NB4 (cell line): ENCODE data around the gene PVR.

Experiments used
- MYC ChIP-seq: IDR thresholded peaks from 2 replicates; pipeline ENCODE4 v1.6.1; 2011; ENCODE audit warnings: low read depth, low read length
- POLR2A ChIP-seq: IDR thresholded peaks from 2 replicates; pipeline ENCODE4 v1.6.1; 2011; ENCODE audit warnings: mild to moderate bottlenecking; ENCODE audit not compliant: insufficient read length; ENCODE audit errors: extremely low read depth
- TF ChIP-seq, protein P1 (sequence below): IDR thresholded peaks from one replicate; pipeline ENCODE4 v1.5.1; 2012; ENCODE audit warnings: low read depth, low read length
- TF ChIP-seq, protein P2 (sequence below): IDR thresholded peaks from 2 replicates; pipeline ENCODE4 v1.6.1; 2011; ENCODE audit warnings: low read depth, low read length

DNA sequence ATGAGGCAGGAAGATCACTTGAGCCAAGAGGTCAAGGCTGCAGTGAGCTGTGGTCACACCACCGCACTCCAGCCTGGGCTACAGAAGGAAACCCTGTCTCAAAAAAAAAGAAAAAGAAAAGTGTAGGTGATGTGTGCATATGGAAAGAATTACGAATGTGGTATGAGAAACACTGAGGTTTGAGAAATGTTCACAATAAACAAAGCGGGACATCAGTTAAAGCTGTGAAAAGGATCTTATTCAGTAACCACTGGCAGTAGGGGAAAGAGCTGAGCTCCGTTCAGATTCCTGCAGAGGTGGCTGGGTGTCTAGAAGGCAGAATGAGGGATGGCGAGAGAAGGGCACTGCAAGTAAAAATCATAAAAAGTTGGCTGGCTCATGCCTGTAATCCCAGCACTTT lies 34.5 kb upstream of the PVR start:
- TF ChIP-seq POLR2A (no peak), MYC (no peak)
- TF ChIP-seq, protein P1, sequence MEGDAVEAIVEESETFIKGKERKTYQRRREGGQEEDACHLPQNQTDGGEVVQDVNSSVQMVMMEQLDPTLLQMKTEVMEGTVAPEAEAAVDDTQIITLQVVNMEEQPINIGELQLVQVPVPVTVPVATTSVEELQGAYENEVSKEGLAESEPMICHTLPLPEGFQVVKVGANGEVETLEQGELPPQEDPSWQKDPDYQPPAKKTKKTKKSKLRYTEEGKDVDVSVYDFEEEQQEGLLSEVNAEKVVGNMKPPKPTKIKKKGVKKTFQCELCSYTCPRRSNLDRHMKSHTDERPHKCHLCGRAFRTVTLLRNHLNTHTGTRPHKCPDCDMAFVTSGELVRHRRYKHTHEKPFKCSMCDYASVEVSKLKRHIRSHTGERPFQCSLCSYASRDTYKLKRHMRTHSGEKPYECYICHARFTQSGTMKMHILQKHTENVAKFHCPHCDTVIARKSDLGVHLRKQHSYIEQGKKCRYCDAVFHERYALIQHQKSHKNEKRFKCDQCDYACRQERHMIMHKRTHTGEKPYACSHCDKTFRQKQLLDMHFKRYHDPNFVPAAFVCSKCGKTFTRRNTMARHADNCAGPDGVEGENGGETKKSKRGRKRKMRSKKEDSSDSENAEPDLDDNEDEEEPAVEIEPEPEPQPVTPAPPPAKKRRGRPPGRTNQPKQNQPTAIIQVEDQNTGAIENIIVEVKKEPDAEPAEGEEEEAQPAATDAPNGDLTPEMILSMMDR: no peak
- TF ChIP-seq, protein P2, sequence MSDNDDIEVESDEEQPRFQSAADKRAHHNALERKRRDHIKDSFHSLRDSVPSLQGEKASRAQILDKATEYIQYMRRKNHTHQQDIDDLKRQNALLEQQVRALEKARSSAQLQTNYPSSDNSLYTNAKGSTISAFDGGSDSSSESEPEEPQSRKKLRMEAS: no peak
